ELF-1 (cell line): Measurements from ENCODE around the gene HOXB3.
A peak's percentile ranks its signal among the peaks of the same experiment; 100 is the strongest.

Experiments
- DNase-seq: peaks from one replicate; pipeline ENCODE4 v3.0.0-alpha.2; 2016; ENCODE audit warnings: low read depth, low spot score

The HOXB3 gene

GRCh38 chr17:48613862-48614694, 24.0 kb upstream of the HOXB3 start:
- DNase-seq = peak; percentile 72

GRCh38 chr17:48612854-48613691, 23.0 kb upstream of the HOXB3 start:
- peak; percentile 64 for DNase-seq

- DNase-seq = no peak
Observed at GRCh38 chr17:48612456-48612853, 22.4 kb upstream of the HOXB3 start.

- DNase-seq = peak; percentile 74
Observed at GRCh38 chr17:48611681-48612455, 21.8 kb upstream of the HOXB3 start.

- no peak for DNase-seq
Observed at GRCh38 chr17:48611213-48611612, 21.2 kb upstream of the HOXB3 start.

GRCh38 chr17:48610282-48611211, 20.5 kb upstream of the HOXB3 start, which contains the start of gene HOXB7:
Gene HOXB7 (minus strand): TSS chr17:48611017. CDS start chr17:48610918, 99 bp downstream.
- peak; percentile 72 for DNase-seq

GRCh38 chr17:48609759-48610281, 19.8 kb upstream of the HOXB3 start:
- DNase-seq = no peak

- DNase-seq = peak; percentile 55
Observed at GRCh38 chr17:48609033-48609432, 19.0 kb upstream of the HOXB3 start.

GRCh38 chr17:48608494-48608834, 18.4 kb upstream of the HOXB3 start:
- no peak for DNase-seq

- DNase-seq = no peak
Observed at GRCh38 chr17:48606892-48607614, 17.0 kb upstream of the HOXB3 start.

GRCh38 chr17:48605991-48606891, 16.2 kb upstream of the HOXB3 start:
- peak; percentile 68 for DNase-seq

GRCh38 chr17:48605409-48605919, 15.4 kb upstream of the HOXB3 start:
- DNase-seq = no peak

GRCh38 chr17:48604770-48605329, 14.8 kb upstream of the HOXB3 start, which contains the start of gene HOXB6:
Gene HOXB6 (minus strand): TSS chr17:48604986. CDS start chr17:48598150, 6,836 bp downstream.
- no peak for DNase-seq

- DNase-seq = peak; percentile 72
Observed at GRCh38 chr17:48603959-48604769, 14.1 kb upstream of the HOXB3 start.

GRCh38 chr17:48601539-48602425, 11.7 kb upstream of the HOXB3 start:
- DNase-seq = peak; percentile 68

GRCh38 chr17:48601207-48601538, 11.1 kb upstream of the HOXB3 start:
- no peak for DNase-seq
